Measurements from ENCODE around the gene PAX8. TPM values are rescaled to one million over a fixed set of nuclear protein-coding genes. Genes with fewer than 3 reads are reported as not detected.

PAX8 gene
- total RNA-seq, 2 donors from 2014 or later, result 0.19 to 3.6 TPM

DNA sequence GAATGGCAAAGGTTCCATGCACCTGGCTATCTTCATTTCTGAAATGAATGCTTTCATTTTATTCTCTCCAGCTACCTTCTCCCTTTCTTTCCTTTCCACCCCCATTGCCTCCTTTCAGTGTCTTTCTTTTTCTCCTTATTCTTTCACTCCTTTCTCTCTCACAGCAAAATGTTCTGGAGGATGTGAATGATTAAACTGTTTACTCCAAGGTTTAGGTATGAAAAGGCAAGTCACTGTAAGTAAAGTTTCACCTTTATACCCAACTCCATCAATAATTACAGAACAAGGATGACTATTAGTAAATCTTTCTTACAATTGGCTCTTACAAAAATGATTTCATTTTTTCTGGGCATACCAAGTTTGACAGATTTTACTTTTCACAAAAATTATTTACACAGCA is 4.3 kb downstream of the PAX8 start:
- no peak for DNase-seq (ENCODE audit: low spot score)
- intact Hi-C loops (cut with DNase I), result no loop called here

DNA sequence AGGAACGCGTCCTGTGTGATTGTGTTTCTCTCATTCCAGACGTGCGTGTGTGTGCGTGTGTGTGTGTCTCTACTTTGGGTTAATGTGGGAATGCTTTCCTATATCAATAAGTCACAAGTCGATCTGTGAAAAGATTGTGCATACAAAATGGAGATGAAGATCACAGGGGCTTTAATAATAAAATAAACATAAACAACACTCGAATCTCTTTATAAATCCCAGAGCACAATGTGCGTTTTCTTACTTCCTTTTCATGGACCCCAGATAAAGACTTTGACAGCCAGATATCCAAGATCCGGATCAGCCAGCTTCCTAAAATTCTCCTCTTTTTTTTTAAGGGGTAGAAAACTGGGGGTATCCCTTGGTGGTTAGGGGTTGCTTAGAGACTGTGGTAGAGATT is 4.7 kb downstream of the PAX8 start:
- intact Hi-C loops (cut with DNase I), result no loop called here

DNA sequence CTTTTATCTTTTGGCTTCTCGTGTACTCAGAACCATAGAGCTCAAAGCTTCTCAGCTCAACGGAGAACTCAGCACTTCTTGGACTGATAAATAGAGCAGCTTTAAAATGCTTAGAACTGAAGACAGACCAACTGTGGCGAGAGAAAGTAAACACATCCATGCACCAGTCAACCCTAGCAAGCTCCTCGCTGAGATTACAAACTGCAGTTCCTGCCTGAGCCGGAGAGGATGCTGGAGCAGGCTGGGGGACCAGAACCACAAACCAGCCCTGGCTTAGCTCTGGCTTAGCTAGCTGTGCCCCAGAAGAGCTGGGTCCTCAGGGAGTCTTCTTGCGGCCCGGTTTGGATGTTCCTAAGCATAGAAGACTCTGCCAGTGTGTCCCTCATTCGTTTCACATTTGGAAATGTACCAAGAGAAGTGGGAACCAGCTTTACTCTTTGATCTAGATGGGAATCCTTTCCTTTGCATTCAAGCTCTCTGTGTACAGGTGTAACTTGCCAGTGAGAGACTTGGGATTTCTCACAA is 5.6 kb downstream of the PAX8 start:
- intact Hi-C loops (cut with DNase I), result no loop called here
- DNase-seq (ENCODE audit: low spot score), result peak; percentile 26

More for the DNA sequence above, 4.7 kb downstream of the PAX8 start:
- no peak for DNase-seq (ENCODE audit: low spot score)

DNA sequence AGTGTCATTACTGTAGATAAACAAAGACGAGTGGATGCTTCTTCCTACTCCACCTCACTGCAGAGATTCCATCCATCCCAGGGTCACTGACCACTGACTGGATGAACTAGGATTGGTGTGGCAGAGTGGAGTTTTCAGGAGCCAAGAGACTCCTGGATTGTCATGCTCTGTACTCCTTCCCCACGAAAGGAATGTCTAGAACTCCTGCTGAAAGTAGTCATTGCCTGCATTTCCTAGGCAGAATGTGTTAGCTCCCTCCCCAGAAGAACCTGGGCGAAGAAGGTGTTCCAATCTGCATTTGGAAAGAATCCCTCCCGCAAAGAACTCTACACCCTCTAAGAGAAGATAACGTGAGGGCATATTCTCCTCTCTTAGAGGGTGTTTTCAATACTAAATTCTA is 6.2 kb downstream of the PAX8 start:
- no peak for DNase-seq (ENCODE audit: low spot score)
- intact Hi-C loops (cut with DNase I), result no loop called here

DNA sequence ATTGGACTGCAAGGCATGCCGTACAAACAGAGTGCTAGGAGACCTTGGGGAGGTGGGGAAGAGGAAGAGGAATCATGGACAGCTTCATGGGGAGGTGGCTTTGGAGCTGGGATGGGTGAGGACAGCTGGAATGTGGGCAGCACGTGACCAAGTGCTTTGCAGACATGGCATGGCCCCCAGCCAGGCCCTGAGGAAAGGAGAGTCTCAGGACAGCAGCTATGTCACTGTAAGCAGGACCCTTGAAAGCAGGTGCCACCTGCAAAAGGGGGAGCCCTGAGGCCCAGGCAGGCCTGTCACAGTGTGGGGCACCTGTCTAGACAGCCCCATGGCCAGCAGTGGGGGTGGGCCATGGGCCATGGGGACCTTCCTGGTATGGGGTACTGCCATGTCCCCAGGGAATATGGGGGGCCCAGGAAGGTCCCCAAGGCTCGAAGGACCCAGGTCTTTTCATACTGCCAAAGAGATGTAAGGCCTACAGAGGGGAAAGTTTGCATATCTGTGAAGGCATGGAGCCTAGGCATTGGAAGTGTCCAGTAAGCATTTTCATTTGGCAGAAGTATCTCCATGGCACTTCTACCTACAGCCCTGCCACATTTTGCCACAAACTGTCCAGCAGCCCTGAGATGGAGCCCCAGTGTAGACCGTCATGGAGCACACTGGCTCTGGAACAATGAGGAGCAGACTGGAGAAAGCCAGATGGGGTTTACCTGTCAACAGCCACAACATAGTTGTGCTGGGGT is 9.9 kb downstream of the PAX8 start:
- intact Hi-C loops (cut with DNase I), result no loop called here
- peak; percentile 49 for DNase-seq (ENCODE audit: low spot score)

DNA sequence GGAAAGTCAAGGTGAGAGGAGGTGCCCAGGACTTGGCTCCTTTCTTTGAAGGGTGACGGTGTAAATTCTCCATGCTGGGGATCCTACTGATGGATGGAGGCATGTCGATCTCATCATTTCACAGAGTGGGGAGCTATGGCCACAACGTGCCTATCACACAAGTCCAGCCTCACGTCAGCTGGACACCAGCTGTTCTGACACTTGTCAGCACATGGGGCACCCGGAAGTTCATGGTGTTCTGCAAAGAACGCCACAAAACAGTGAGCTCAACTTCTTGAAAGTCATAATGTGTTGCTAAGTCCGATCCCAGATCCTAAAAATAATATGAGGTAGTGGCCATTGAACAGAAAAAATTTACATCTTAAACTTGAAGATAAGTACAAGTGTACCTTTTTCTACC is 12.3 kb downstream of the PAX8 start:
- intact Hi-C loops (cut with DNase I), result no loop called here
- DNase-seq (ENCODE audit: low spot score), result peak; percentile 81

DNA sequence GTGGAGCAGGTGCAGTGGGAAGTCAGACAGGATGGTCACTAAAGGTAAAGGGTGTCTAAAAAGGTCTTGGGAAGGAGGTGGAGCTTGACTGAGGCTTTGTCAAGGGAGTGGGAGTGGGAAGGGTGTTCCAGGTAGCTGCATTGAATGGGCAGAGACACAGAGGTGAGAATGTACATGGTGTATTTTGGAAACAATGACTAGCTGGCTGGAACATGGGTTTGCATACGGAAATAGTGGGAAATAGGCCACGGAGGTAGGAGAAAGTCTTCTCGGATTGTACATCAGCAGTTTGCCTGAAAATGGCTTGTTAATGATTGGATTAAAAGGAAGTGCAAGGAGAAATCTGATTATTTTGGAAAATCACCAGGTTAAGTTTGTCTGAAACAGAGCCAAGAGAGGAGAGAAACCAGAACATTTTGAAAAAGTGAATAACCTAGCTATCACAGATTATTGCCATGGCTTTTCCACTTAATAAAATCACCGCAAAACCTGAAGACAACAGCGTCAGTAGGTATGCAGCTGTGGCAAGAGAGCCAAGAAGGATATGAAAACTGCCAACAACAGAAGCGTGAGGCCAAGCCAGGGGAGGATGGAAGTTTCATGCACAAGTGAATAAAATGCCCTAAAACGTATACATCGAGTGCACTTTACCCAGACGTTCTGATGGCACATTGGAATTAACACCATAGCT is 13.9 kb downstream of the PAX8 start:
- intact Hi-C loops (cut with DNase I), result no loop called here
- peak; percentile 3 for DNase-seq (ENCODE audit: low spot score)

DNA sequence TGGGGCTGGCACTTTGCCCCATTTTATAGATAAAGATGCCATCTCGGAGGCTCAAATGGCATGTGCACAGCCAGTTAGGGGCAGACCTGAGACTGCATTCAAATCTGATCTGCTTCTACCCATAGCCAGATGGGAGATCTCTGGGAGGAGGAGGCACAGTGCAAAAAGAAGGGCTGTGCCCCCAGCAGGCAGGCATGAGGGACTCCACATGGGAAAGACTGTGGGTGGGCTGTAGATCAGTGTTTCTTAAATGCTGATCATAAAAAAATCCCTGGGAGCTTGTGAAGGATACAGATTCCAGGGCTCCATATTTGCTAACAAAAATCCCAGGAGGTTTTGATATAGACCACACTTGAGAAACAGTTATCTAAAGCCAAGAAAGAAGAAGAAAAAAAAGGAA is 15.2 kb downstream of the PAX8 start:
- intact Hi-C loops (cut with DNase I), result no loop called here
- peak; percentile 51 for DNase-seq (ENCODE audit: low spot score)

DNA sequence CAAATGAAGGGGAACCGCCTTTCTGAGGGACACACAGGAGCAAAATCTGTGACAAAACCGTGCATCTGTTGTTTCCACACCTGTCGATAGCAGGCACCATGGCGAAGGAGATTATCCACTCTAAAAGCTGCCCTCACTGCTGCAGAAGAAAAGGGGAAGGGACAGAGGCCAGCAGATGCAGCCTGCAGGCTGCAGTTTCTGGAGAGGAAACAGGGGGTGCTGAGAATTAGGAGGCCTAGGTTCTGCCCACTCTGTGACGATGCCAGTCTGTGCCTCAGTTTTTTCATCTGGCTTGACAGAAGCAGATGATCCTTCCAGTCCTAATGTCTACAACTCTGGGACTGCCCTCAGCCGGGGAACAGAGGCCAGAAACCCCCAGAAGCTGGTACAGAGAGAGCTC is 17.7 kb downstream of the PAX8 start:
- DNase-seq (ENCODE audit: low spot score), result no peak
- intact Hi-C loops (cut with DNase I), result no loop called here

DNA sequence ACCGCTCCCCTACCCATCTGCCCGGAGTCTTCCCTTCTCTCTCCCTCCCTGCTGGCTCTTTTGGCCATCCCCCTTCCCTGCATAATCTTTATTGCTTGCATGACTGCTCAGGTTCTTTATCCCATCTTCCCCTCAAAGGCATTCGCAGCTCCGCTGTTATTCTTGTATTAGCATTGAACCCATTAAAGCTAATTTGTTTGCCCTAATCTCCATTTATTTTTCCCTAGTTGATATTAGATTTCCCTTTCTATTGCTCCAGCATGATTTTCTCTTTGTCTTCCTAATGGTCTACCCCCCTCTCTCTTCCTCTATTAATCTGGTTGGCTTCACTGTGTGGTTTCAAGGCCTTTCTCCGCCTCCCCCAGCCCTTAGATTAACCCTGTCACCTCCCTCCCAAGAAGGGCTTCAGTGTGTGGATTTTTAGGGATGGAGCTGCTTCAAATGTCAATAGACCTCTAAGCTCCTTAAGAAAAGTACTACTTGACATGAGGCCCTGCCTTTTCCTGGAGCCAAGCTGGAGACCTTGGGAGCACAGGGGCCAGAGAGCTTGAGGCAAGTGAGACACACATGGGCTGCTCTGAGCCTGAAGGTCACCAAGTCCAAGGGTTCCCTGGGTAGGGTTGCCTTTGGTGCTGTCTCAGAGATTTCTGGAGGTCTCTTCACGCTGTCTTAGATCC is 20.1 kb downstream of the PAX8 start:
- no peak for DNase-seq (ENCODE audit: low spot score)
- intact Hi-C loops (cut with DNase I), result no loop called here

DNA sequence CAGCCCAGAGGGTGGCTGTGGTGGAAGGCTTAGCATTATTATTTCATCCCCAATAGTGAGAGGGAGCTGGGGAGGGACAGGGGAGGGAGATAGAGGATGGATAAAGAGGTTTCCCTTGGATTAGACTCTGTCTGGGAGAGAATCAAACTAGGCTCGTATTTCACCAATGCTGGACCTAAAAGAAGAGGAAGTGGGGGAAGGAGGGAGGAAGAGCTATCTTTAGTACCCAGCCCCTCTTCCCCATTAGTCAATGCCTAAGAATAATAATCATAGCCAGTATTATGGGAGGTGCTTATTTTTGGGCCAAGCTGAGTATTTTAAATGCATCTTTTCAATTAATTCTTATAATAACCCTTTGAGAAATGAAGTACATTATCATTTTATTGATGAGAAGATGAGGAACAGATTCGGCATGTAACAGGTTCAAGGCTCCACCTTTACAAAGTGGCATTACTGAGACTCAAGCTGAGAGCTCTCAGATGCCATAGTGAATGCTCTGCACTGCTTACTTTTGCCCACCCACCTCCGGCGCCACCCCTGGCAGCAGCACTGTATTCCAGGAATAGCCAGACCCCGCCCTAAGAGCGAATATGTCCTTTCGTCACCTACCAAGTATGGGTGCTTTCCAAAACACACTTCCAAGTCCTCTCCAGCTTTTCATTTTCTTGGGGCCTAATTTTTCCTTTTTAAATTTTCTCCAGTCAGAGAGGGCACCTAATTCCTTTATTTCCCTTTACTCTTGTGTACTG is 21.0 kb downstream of the PAX8 start:
- no peak for DNase-seq (ENCODE audit: low spot score)
- intact Hi-C loops (cut with DNase I), result no loop called here

DNA sequence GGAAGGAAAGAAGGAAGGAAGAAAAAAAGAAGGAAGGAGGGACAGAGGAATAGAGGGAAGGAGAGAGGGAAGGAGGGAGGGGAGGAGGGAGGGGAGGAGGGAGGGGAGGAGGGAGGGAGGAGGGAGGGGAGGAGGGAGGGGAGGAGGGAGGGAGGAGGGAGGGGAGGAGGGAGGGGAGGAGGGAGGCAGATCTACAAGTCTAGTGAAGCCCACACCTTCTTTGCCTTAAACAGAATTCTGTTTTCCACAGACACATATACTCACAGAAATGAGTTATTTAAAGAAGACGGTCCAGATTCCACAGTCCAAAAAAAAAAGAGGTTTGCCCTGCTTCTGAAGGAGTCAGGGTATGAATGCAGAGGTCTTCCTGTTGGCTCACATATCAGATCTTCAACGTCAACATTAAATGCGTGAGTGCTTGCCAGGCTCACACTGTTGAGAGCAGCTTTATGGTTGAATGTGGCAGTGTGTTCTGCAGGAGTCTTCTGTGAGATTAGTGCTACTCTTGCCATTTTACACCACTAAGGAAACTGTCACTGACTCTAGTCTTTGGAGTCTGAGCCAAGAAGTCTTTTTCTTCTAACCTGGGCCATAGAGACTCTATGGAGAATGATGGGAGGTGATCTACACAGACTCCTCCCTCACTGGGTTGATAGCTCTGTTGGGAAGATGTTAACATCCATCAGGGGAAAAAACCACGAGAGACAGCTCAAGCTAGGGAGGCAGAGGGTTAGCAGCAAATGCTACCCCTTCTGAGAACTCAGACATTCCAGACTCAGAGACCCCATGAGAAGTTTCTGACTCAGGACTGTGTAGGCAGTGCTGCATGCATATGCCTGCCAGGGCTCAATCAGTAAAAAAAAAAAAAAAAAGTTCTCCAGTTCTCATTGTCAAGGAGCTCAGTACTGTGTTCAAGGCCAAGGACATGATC is 23.3 kb downstream of the PAX8 start:
- intact Hi-C loops (cut with DNase I), result no loop called here
- DNase-seq (ENCODE audit: low spot score), result no peak

DNA sequence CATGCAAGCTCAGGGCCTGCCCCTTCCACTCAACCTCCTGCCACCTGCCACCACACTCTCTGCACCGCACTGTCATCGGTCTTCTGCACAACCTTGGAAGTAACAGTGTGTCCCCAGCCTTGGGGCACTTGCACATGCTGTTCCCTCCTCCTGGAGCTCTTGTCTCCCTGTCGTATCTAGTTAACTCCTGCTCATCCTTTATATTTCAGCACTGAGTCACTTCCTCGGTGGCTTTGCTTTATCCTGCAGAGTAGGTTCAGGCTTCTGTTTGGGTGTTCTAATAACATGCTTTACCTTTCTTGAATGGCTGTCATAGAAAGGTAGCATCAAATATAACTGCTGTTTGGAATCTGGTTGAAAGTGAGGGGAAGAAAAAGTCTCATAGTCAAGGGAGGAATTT is 25.3 kb downstream of the PAX8 start:
- no peak for DNase-seq (ENCODE audit: low spot score)
- intact Hi-C loops (cut with DNase I), result no loop called here

DNA sequence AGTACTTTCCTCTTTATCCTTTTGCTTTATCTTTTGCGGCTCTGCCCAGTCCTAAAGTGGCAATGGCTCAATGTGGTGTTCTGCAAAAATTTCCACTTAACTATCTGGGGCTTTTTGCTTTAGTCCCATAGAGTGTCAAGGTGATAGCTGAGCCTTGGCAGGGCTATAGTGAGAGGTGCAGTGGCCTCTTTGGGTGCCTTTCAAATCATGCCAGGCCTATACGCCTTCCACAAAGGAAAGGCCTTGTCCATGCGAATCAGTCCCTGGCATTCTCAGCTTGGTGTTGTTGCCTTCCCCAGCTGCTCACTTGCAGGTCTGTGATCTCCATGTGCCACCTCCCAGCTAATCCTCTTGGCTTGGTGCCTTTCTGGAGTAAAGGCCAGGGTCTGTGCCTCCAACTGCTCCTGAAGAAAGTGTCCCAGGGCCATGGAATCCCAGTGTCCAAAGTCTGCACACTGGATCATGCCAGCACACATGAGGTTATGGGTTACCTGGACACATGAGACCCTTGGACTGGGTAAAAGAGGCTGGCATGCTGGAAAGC is 26.6 kb downstream of the PAX8 start:
- intact Hi-C loops (cut with DNase I), result no loop called here

DNA sequence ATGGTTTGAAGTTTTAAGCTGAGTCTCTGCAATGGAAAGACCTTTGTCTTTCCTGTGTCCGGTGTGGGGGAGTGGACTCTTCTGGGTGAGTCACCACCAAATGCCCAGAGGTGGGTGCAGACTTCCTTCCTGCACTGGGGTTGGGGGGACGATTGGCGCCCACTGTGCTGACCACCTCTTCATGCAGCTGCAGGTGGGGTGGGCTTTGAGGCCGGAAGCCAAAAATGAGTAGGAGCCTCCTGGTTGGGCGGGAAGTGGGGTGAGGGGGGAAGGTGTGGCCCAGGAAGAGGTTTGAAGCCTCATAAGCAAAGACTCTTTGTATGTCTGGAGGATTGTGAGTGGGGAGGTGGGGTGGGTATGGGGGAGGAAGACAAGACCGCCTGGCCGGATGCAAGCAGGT is 27.6 kb downstream of the PAX8 start:
- DNase-seq (ENCODE audit: low spot score), result no peak
- intact Hi-C loops (cut with DNase I), result no loop called here

More for the DNA sequence above, 26.6 kb downstream of the PAX8 start:
- DNase-seq (ENCODE audit: low spot score), result no peak

DNA sequence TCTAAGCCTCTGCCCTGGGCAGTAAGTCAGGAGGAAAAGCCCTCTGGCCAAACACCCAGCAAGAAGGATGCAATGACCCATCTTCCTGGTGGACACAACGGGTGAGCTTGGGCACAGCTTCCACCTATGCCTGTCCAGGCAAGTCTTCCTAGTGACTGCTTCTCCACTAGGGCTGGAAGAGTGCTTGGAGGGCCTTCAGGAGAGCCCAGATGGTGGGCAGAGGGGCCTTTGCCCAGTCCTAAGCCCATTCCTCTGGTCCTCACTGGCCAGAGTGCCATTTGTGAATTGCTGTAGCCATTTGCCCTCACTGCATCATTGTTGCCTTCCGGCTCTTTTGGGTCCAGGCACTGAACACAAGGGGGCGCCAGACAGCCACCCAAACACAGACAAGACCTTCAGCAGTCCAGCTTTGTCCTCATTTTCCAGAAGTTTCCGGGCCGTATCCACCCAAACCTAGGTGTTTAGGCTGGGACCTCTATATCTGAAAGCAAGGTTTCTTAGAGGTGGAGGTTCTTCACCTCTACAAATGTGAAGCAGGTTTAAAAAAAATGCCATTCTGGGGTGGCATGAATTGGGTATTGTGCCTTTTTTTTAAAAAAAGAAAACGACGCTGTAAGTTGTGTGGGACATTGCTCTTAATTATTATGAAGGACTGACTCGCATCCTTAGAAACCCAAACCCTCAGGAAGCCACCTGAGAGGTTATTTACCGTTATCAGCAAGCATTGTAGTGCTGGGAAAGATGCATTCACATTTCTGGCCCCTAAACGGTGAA is 29.5 kb downstream of the PAX8 start:
- intact Hi-C loops (cut with DNase I), result loop anchor here (2.0 to 5.0 kb wide), 3 partner anchors 47 to 123 kb away; no protein-coding TSS in a partner anchor
- peak; percentile 94 for DNase-seq (ENCODE audit: low spot score)

DNA sequence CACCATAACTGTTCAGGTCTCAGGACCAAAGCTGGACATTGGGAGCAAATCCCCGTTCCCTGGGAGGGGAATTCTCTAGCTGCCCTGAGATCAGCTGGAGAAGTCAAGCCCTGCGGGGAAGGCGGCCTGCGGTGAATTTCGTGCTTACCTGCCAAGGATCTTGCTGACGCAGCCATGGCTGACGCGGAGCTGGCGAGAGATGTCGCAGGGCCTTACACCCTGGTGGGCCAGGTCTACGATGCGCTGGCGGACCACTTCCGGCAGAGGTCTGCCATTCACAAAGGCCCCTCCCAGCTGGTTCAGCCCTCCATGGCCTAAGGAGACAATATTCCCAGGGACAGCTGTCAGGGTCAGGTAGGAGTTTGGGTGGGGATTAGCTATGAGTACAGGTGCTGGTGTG is 32.1 kb downstream of the PAX8 start:
- intact Hi-C loops (cut with DNase I), result loop anchor here (5.0 kb wide), 2 partner anchors 44 to 126 kb away; no protein-coding TSS in a partner anchor
- no peak for DNase-seq (ENCODE audit: low spot score)
